HCT116 (cell line): ENCODE data around the gene CHST1. TPM values are rescaled to one million over a fixed set of nuclear protein-coding genes. Genes with fewer than 3 reads are reported as not detected.

Source experiments
- ATAC-seq: fragments of 200-7000 bp; cut with Tn5 transposase; 2 replicates; pipeline ENCODE4 v1.9.1; 2020; ENCODE audit warnings: mild to moderate bottlenecking, moderate library complexity
- BruUV-seq: library from RNA; stranded (reverse); fragments of 400-500 nt; replicated peaks from 2 replicates; lab custom pipeline; 2021; lab: Mats Ljungman, UMichigan
- CTCF ChIA-PET: fragments of 300-600 bp; sonication (Branson Sonifier 250); formaldehyde crosslinking; loops from one replicate; lab custom pipeline; 2021; ENCODE audit warnings: antibody characterized with exemption; lab: Charles Lee
- POLR2A ChIA-PET: fragments of 300-600, 350-600 bp; sonication (Branson Sonifier 250); formaldehyde crosslinking; loops from one replicate; lab custom pipeline; 2021; ENCODE audit warnings: antibody characterized with exemption; lab: Charles Lee
- RAD21 ChIA-PET, 2 experiments: fragments of 300-600 bp; sonication (Branson Sonifier 250); formaldehyde crosslinking; loops; one replicate each; lab custom pipeline; 2023; ENCODE audit warnings: low total read pairs in 2 of 2; ENCODE audit not compliant: uncharacterized antibody in 2 of 2, unreplicated experiment in 2 of 2, low non-redundant PET in 1 of 2; lab: Charles Lee
- DNase-seq: peaks from one replicate; pipeline ENCODE4 v3.0.0-alpha.2; 2010; ENCODE audit warnings: low read depth, low spot score
- H2AFZ ChIP-seq: fragments of 200-600 bp; shearing (Covaris generic), sonication (generic); 2 replicates; pipeline ENCODE4 v1.6.1; 2017; ENCODE audit warnings: low read depth, mixed run types, mixed read lengths, antibody characterized with exemption, low read length; ENCODE audit not compliant: poor library complexity, severe bottlenecking
- H3K27ac ChIP-seq: 2 replicates; pipeline ENCODE4 v1.5.1; 2012; ENCODE audit warnings: low read depth, low read length
- H3K27me3 ChIP-seq: fragments of 200-600 bp; sonication (generic); 2 replicates; pipeline ENCODE4 v1.6.1; 2016; ENCODE audit warnings: mixed run types, low read length, mixed read lengths; ENCODE audit not compliant: insufficient read depth
- H3K36me3 ChIP-seq, 2 experiments: fragments of 200-500 bp in 1 of 2; fragments of 200-600 bp in 1 of 2; sonication (Bioruptor generic) in 1 of 2; sonication (generic) in 1 of 2; 2 replicates each; pipeline versions ENCODE4 v1.5.1 to v1.6.1; 2014 to 2016; ENCODE audit warnings: low read length in 2 of 2, inconsistent platforms in 1 of 2, mixed read lengths in 1 of 2, mixed run types in 1 of 2; ENCODE audit not compliant: insufficient read depth in 2 of 2, control insufficient read depth in 1 of 2
- H3K4me1 ChIP-seq, 2 experiments: fragments of 200-600 bp in 1 of 2; sonication (generic) in 1 of 2; 2 replicates each; pipeline versions ENCODE4 v1.5.1 to v1.6.1; 2012 to 2017; ENCODE audit warnings: low read length in 2 of 2, inconsistent platforms in 1 of 2, mild to moderate bottlenecking in 1 of 2, mixed read lengths in 1 of 2, mixed run types in 1 of 2, moderate library complexity in 1 of 2; ENCODE audit not compliant: insufficient read depth in 2 of 2, control insufficient read depth in 1 of 2
- H3K4me2 ChIP-seq: fragments of 200-600 bp; sonication (generic); 2 replicates; pipeline ENCODE4 v1.6.1; 2017; ENCODE audit warnings: mixed run types, low read length, mixed read lengths
- H3K4me3 ChIP-seq, 2 experiments: fragments of 200-600 bp in 1 of 2; sonication (generic) in 1 of 2; replicated peaks in 1 of 2; 2 replicates each; pipeline ENCODE4 v1.5.1; 2011 to 2016; ENCODE audit warnings: low read length in 2 of 2, control low read depth in 1 of 2, low read depth in 1 of 2, mild to moderate bottlenecking in 1 of 2, mixed read lengths in 1 of 2, mixed run types in 1 of 2
- H3K79me2 ChIP-seq: fragments of 200-600 bp; sonication (generic); 2 replicates; pipeline ENCODE4 v1.6.1; 2017; ENCODE audit warnings: mild to moderate bottlenecking, mixed run types, low read length, moderate library complexity, mixed read lengths; ENCODE audit not compliant: insufficient read depth
- H3K9ac ChIP-seq: fragments of 200-600 bp; sonication (generic); 2 replicates; pipeline ENCODE4 v1.6.1; 2016; ENCODE audit warnings: low read length, mixed read lengths
- H3K9me2 ChIP-seq: fragments of 200-600 bp; sonication (generic), shearing (Covaris generic); 2 replicates; pipeline ENCODE4 v1.6.1; 2017; ENCODE audit warnings: mixed run types, mild to moderate bottlenecking, moderate library complexity; ENCODE audit not compliant: insufficient read depth
- H3K9me3 ChIP-seq, 2 experiments: fragments of 200-500 bp in 1 of 2; fragments of 200-600 bp in 1 of 2; sonication (Bioruptor generic) in 1 of 2; sonication (generic) in 1 of 2; 2 replicates each; pipeline ENCODE4 v1.6.1; 2014 to 2017; ENCODE audit warnings: low read length in 2 of 2, mixed read lengths in 2 of 2, inconsistent platforms in 1 of 2, low read depth in 1 of 2, mild to moderate bottlenecking in 1 of 2, mixed run types in 1 of 2, moderate library complexity in 1 of 2; ENCODE audit not compliant: control insufficient read depth in 1 of 2, insufficient read depth in 1 of 2
- H4K20me1 ChIP-seq: fragments of 200-600 bp; sonication (generic), shearing (Covaris generic); 2 replicates; pipeline ENCODE4 v1.6.1; 2017; ENCODE audit warnings: mixed run types, mild to moderate bottlenecking, moderate library complexity; ENCODE audit not compliant: insufficient read depth
- CBX3 ChIP-seq: IDR thresholded peaks from 2 replicates; pipeline ENCODE4 v1.6.1; 2012; ENCODE audit warnings: low read depth
- CEBPB ChIP-seq: IDR thresholded peaks from 2 replicates; pipeline ENCODE4 v1.6.1; 2012; ENCODE audit warnings: low read depth
- ELF1 ChIP-seq: IDR thresholded peaks from 2 replicates; pipeline ENCODE4 v1.6.1; 2012; ENCODE audit warnings: low read depth, borderline replicate concordance
- EZH2 ChIP-seq: fragments of 200-600 bp; sonication (generic); IDR thresholded peaks from 2 replicates; pipeline ENCODE4 v1.6.1; 2017; ENCODE audit warnings: antibody characterized with exemption, mixed run types
- EZH2phosphoT487 ChIP-seq: fragments of 200-600 bp; IDR thresholded peaks from 2 replicates; pipeline ENCODE4 v1.6.1; 2018; ENCODE audit warnings: antibody characterized with exemption, borderline replicate concordance
- FOSL1 ChIP-seq: IDR thresholded peaks from 2 replicates; pipeline ENCODE4 v1.6.1; 2012; ENCODE audit warnings: low read depth
- POLR2A ChIP-seq: IDR thresholded peaks from 2 replicates; pipeline ENCODE4 v1.7.0; 2011; ENCODE audit warnings: borderline replicate concordance; ENCODE audit not compliant: insufficient read depth, insufficient read length; ENCODE audit errors: extremely low read depth
- RAD21 ChIP-seq: IDR thresholded peaks from 2 replicates; pipeline ENCODE4 v1.6.1; 2012; ENCODE audit warnings: low read depth, mild to moderate bottlenecking
- SP1 ChIP-seq: IDR thresholded peaks from 2 replicates; pipeline ENCODE4 v1.6.1; 2012; ENCODE audit warnings: low read depth
- SRF ChIP-seq: IDR thresholded peaks from 2 replicates; pipeline ENCODE4 v1.6.1; 2012; ENCODE audit warnings: low read depth
- YY1 ChIP-seq: IDR thresholded peaks from 2 replicates; pipeline ENCODE4 v1.6.1; 2011; ENCODE audit warnings: low read length, low read depth, moderate library complexity, mild to moderate bottlenecking; ENCODE audit not compliant: insufficient replicate concordance; ENCODE audit errors: extremely low read depth
- ZNF274 ChIP-seq: fragments of 200-500 bp; sonication (Bioruptor generic); IDR thresholded peaks from 2 replicates; pipeline ENCODE4 v1.6.1; 2014; ENCODE audit warnings: mild to moderate bottlenecking, low read depth, low read length, inconsistent platforms
- intact Hi-C: fragments of 100-400 bp; cut with micrococcal nuclease; formaldehyde crosslinking; loops from 2 replicates; pipeline ENCODE4 v1.10.0; 2022
- total RNA-seq: library from RNA; stranded (reverse); gene quantifications from one replicate; pipeline ENCODE4 v1.2.1, GENCODE V29; 2021; ENCODE audit not compliant: unreplicated experiment
- TF ChIP-seq, protein P1 (sequence below): IDR thresholded peaks from 2 replicates; pipeline ENCODE4 v1.6.1; 2012; ENCODE audit warnings: low read depth
- TF ChIP-seq, protein P2 (sequence below): IDR thresholded peaks from 2 replicates; pipeline ENCODE4 v1.6.1; 2012
- TF ChIP-seq, protein P3 (sequence below), 3 experiments: fragments of 200-600 bp in 1 of 3; sonication (generic) in 1 of 3; IDR thresholded peaks in 2 of 3; conservative IDR thresholded peaks in 1 of 3; 2 replicates each; pipeline ENCODE4 v1.5.1; 2012 to 2017; ENCODE audit warnings: low read depth in 2 of 3, low read length in 2 of 3, antibody characterized with exemption in 1 of 3, borderline replicate concordance in 1 of 3, control low read depth in 1 of 3, mild to moderate bottlenecking in 1 of 3, mixed read lengths in 1 of 3, mixed run types in 1 of 3, moderate library complexity in 1 of 3; ENCODE audit not compliant: insufficient read depth in 1 of 3

CHST1 gene
- total RNA-seq, 1 experiment from 2014 or later: 0.69 TPM

DNA sequence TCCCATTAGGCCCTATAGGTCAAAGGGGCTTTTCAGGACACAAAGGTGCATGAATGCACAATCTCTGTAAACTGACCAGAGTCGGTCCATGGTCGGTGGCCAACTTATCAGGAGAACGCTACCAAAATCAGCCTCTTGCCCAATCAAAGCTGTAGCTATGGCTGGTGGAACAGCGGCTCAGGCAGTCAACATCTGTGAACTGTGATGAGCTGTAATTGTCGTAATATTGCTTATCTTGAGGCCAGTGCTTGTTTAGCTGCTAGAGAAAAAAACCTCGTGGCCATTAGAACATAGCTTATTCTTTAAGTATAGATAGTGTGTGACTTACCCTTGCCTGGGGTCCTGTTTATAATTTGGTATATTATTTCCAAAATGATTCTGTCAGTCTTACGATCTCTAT is 14.4 kb upstream of the CHST1 start:
- POLR2A ChIA-PET: no interaction called here
- no peaks in the 10 kb centered on the region for H3K79me2 ChIP-seq
- intact Hi-C loops: no loop called here
- H3K36me3 ChIP-seq: no peaks in the 10 kb centered on the region
- TF ChIP-seq ELF1: no peak
- TF ChIP-seq ZNF274: no peak
- no peak for TF ChIP-seq EZH2
- no peak for TF ChIP-seq FOSL1
- TF ChIP-seq SRF: no peak
- TF ChIP-seq SP1: no peak
- TF ChIP-seq, protein P1, sequence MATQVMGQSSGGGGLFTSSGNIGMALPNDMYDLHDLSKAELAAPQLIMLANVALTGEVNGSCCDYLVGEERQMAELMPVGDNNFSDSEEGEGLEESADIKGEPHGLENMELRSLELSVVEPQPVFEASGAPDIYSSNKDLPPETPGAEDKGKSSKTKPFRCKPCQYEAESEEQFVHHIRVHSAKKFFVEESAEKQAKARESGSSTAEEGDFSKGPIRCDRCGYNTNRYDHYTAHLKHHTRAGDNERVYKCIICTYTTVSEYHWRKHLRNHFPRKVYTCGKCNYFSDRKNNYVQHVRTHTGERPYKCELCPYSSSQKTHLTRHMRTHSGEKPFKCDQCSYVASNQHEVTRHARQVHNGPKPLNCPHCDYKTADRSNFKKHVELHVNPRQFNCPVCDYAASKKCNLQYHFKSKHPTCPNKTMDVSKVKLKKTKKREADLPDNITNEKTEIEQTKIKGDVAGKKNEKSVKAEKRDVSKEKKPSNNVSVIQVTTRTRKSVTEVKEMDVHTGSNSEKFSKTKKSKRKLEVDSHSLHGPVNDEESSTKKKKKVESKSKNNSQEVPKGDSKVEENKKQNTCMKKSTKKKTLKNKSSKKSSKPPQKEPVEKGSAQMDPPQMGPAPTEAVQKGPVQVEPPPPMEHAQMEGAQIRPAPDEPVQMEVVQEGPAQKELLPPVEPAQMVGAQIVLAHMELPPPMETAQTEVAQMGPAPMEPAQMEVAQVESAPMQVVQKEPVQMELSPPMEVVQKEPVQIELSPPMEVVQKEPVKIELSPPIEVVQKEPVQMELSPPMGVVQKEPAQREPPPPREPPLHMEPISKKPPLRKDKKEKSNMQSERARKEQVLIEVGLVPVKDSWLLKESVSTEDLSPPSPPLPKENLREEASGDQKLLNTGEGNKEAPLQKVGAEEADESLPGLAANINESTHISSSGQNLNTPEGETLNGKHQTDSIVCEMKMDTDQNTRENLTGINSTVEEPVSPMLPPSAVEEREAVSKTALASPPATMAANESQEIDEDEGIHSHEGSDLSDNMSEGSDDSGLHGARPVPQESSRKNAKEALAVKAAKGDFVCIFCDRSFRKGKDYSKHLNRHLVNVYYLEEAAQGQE: no peak
- no peak for TF ChIP-seq YY1
- TF ChIP-seq EZH2phosphoT487: no peak
- no peak for TF ChIP-seq CBX3
- TF ChIP-seq, protein P2, sequence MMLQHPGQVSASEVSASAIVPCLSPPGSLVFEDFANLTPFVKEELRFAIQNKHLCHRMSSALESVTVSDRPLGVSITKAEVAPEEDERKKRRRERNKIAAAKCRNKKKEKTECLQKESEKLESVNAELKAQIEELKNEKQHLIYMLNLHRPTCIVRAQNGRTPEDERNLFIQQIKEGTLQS: no peak
- TF ChIP-seq RAD21: no peak
- TF ChIP-seq POLR2A: no peak
- TF ChIP-seq, protein P3, sequence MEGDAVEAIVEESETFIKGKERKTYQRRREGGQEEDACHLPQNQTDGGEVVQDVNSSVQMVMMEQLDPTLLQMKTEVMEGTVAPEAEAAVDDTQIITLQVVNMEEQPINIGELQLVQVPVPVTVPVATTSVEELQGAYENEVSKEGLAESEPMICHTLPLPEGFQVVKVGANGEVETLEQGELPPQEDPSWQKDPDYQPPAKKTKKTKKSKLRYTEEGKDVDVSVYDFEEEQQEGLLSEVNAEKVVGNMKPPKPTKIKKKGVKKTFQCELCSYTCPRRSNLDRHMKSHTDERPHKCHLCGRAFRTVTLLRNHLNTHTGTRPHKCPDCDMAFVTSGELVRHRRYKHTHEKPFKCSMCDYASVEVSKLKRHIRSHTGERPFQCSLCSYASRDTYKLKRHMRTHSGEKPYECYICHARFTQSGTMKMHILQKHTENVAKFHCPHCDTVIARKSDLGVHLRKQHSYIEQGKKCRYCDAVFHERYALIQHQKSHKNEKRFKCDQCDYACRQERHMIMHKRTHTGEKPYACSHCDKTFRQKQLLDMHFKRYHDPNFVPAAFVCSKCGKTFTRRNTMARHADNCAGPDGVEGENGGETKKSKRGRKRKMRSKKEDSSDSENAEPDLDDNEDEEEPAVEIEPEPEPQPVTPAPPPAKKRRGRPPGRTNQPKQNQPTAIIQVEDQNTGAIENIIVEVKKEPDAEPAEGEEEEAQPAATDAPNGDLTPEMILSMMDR (IDR thresholded peaks at IDR 0.05 in 2 of 3, conservative IDR thresholded peaks at IDR 0.05 in 1 of 3; ENCODE audit: borderline replicate concordance in 1 of 3, insufficient read depth in 1 of 3, low read depth in 2 of 3, low read length in 2 of 3): no peak
- TF ChIP-seq CEBPB: no peak
- H3K4me2 ChIP-seq: no peak overlapping the region
- no peak overlapping the region for H3K4me3 ChIP-seq
- no peak overlapping the region for H2AFZ ChIP-seq
- H3K27me3 ChIP-seq: no peaks in the 10 kb centered on the region
- DNase-seq (no peak), ATAC-seq (no peak)
- CTCF ChIA-PET: no interaction called here
- no peaks in the 10 kb centered on the region for H3K9me3 ChIP-seq
- no TSS peak for BruUV-seq
- RAD21 ChIA-PET: no interaction called here
- no peaks in the 10 kb centered on the region for H4K20me1 ChIP-seq
- H3K4me1 ChIP-seq: no peaks in the 10 kb centered on the region
- no peaks in the 10 kb centered on the region for H3K9me2 ChIP-seq
- H3K9ac ChIP-seq: no peak overlapping the region
- H3K27ac ChIP-seq: no peak overlapping the region
